ENCODE measurements around the gene TBC1D1. TPM values are rescaled to one million over a fixed set of nuclear protein-coding genes. Genes with fewer than 3 reads are reported as not detected.
A peak's percentile ranks its signal among the peaks of the same experiment; 100 is the strongest.

TBC1D1 gene
- total RNA-seq, 4 donors from 2014 or later = 122 to 258 (median 139) TPM

DNA sequence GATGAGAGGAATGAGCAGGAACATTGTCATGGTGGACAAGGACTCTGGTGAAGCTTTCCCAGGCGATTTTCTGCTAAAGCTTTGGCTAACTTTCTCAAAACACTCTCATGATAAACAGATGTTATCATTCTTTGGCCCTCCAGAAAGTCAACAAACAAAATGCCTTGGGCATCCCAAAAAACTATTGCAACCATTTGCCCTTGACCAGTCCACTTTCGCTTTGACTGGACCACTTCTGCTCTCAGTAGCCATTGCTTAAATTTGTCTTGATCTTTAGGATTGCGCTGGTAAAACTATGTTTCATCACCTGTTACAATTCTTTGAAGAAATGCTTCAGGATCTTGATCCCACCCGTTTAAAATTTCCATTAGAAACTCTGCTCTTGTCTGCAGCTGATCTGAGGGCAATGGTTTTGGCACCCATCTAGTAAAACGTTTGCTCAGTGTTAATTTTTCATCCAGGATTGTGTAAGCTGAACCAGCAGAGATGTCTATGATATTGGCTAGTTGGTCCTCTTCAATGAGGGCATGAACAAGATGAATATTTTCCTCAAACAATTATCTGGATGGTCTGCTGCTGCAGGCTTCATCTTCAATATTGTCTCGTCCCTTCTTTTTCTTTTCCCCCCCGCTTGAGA, 14.8 kb downstream of the TBC1D1 start:
- no peak for DNase-seq
- 80% methylated on average over 7 of the region's 7 CpGs for WGBS, 2 donors (ENCODE audit: low coverage in 1 of 2)
- no peak for TF ChIP-seq POLR2A (IDR thresholded peaks at IDR 0.05)
- no peak for TF ChIP-seq EP300 (IDR thresholded peaks at IDR 0.05; ENCODE audit: low read depth)
- no peak for TF ChIP-seq POLR2AphosphoS5 (IDR thresholded peaks at IDR 0.05)
- TF ChIP-seq, protein P1, sequence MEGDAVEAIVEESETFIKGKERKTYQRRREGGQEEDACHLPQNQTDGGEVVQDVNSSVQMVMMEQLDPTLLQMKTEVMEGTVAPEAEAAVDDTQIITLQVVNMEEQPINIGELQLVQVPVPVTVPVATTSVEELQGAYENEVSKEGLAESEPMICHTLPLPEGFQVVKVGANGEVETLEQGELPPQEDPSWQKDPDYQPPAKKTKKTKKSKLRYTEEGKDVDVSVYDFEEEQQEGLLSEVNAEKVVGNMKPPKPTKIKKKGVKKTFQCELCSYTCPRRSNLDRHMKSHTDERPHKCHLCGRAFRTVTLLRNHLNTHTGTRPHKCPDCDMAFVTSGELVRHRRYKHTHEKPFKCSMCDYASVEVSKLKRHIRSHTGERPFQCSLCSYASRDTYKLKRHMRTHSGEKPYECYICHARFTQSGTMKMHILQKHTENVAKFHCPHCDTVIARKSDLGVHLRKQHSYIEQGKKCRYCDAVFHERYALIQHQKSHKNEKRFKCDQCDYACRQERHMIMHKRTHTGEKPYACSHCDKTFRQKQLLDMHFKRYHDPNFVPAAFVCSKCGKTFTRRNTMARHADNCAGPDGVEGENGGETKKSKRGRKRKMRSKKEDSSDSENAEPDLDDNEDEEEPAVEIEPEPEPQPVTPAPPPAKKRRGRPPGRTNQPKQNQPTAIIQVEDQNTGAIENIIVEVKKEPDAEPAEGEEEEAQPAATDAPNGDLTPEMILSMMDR (IDR thresholded peaks at IDR 0.05) = no peak
- Histone ChIP-seq H3K36me3 (no peaks in the 10 kb centered on the region), H3K9me3 (no peaks in the 10 kb centered on the region), H3K4me1 (peaks cover 0 to 10% (median 6%) of the 10 kb centered on the region in 4 donors), H3K4me3 (no peak overlapping the region), H3K27me3 (no peaks in the 10 kb centered on the region), H3K27ac (no peak overlapping the region)
- in situ Hi-C loops (cut with MboI; ENCODE audit: low pct_ligation_motif_present in 1 of 4, low pct_unique_long_range_greater_than_20kb in 1 of 4, low sequenced_read_pairs in 3 of 4) = no loop called here
- intact Hi-C loops (cut with DNase I; ENCODE audit: low total_unique reads) = no loop called here

DNA sequence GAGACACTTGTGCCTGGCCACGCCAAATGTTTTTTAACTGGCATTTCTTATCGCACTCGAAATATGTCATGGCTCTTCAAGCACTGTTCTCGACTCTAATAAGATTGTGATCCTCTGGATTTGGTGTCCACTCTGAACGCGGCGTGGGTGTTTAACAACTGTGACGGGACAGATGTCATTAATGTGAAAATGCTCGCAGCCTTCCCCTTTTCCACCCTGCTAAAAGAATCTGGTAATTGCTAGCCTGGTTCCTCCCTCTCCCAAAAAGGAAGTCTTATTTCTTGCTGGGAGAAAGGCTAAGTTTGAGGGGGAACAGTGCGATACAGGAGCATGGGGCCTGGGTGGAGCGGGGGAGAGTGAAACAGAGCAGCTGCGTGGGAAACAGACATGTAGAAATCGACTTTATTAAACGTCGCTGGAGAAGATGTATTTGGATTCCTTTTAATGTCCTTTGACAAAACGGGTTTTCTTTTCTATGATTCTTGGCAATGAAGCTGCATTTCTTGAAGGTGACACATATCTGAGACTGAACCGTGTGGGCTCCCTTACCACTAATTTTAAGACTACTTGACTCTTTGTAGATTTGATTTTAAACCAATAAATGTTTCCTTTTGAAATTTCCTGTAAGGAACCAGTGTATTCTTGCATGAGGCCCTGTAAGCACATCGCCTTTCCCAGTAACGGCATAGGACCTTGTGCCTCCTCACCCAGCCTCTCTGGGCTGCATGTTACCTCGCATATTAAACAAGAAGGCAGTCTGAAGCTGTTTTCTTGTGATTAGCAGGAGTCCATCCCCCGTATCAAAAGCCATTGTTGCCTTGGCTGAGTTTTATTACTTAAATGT, 17.8 kb downstream of the TBC1D1 start:
- Histone ChIP-seq H3K27me3 (no peaks in the 10 kb centered on the region), H3K4me1 (peaks cover 0 to 10% (median 5%) of the 10 kb centered on the region in 4 donors), H3K27ac (peak overlapping the region; percentile 44 to 73 (median 61)), H3K36me3 (no peaks in the 10 kb centered on the region), H3K9me3 (no peaks in the 10 kb centered on the region), H3K4me3 (no peak overlapping the region)
- no peak for DNase-seq
- 74 to 75% methylated on average over 16 to 21 of the region's 21 CpGs for WGBS, 2 donors (ENCODE audit: low coverage in 1 of 2)
- TF ChIP-seq EP300 (IDR thresholded peaks at IDR 0.05; ENCODE audit: low read depth) = no peak
- TF ChIP-seq POLR2A (IDR thresholded peaks at IDR 0.05) = no peak
- TF ChIP-seq, protein P1 (IDR thresholded peaks at IDR 0.05) = no peak
- TF ChIP-seq POLR2AphosphoS5 (IDR thresholded peaks at IDR 0.05) = no peak
- intact Hi-C loops (cut with DNase I; ENCODE audit: low total_unique reads) (no loop called here), in situ Hi-C loops (cut with MboI; ENCODE audit: low pct_ligation_motif_present in 1 of 4, low pct_unique_long_range_greater_than_20kb in 1 of 4, low sequenced_read_pairs in 3 of 4) (no loop called here)

DNA sequence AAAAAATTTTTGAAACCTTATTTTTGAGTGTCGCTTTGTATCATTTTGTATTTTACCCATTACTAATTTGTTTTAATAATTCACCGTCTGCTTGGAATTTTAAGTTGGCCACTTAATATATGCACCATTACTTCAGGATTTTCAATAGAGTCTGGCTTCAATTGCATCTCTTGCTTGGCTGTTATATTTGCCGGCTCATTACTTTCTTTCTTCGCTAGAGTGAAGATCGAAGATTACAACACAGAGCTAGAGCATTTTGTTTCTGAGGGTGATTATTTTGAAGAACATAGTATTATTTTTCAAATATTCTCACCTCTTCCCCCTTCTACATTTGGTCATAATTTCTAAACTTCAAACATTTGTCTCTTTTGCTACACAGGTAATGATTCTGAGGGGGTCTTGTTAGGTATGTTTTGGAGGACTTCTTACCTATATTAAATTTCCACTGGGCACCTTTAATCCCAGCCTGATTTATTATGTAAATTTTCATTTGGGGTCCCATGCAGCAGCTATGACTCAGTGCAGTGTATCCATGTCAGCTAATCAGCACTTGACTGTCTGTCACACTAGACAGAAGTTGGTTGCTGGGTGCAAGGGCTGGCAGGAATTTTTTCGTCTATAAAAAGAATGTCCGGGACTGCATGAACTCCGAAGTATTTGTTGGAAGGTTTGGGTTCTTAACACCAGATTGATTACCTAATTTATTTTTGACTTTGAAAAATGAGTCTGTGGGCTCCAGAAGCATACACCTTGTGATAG, 18.6 kb downstream of the TBC1D1 start:
- TF ChIP-seq POLR2A (IDR thresholded peaks at IDR 0.05) (no peak), POLR2AphosphoS5 (IDR thresholded peaks at IDR 0.05) (no peak), EP300 (IDR thresholded peaks at IDR 0.05; ENCODE audit: low read depth) (no peak)
- TF ChIP-seq, protein P1 (IDR thresholded peaks at IDR 0.05) = no peak
- H3K4me3 ChIP-seq = no peak overlapping the region
- no peaks in the 10 kb centered on the region for H3K9me3 ChIP-seq
- no peaks in the 10 kb centered on the region for H3K36me3 ChIP-seq
- H3K27me3 ChIP-seq = no peaks in the 10 kb centered on the region
- peak overlapping the region; percentile 44 to 73 (median 61) for H3K27ac ChIP-seq
- DNase-seq = no peak
- 79 to 89% methylated on average over 7 to 8 of the region's 8 CpGs for WGBS, 2 donors (ENCODE audit: low coverage in 1 of 2)
- in situ Hi-C loops (cut with MboI; ENCODE audit: low pct_ligation_motif_present in 1 of 4, low pct_unique_long_range_greater_than_20kb in 1 of 4, low sequenced_read_pairs in 3 of 4) (no loop called here), intact Hi-C loops (cut with DNase I; ENCODE audit: low total_unique reads) (no loop called here)
- H3K4me1 ChIP-seq = peaks cover 0 to 10% (median 4%) of the 10 kb centered on the region in 4 donors

DNA sequence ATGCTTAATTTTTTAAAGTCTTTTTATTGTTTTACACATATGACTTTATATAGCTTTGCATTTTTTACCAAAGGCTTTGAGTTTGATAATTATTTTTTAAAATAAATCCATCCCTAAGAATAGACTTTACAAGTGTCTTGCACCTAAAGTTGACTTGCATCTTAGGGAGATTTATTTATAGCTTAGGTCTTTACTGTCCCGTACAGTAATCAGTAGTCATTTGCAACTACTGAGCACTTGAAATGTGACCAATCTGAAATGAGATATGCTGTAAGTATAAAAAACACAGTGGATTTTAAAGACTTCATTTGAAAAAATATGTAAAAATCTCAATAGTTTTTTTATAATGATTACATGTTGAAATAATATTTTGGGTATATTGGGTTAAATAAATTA, 19.2 kb downstream of the TBC1D1 start:
- Histone ChIP-seq H3K4me3 (no peak overlapping the region), H3K4me1 (peaks cover 0 to 10% (median 4%) of the 10 kb centered on the region in 4 donors), H3K27me3 (no peaks in the 10 kb centered on the region), H3K27ac (no peak overlapping the region), H3K9me3 (no peaks in the 10 kb centered on the region), H3K36me3 (no peaks in the 10 kb centered on the region)
- no peak for DNase-seq
- intact Hi-C loops (cut with DNase I; ENCODE audit: low total_unique reads) (no loop called here), in situ Hi-C loops (cut with MboI; ENCODE audit: low pct_ligation_motif_present in 1 of 4, low pct_unique_long_range_greater_than_20kb in 1 of 4, low sequenced_read_pairs in 3 of 4) (no loop called here)
- WGBS, 2 donors (ENCODE audit: low coverage in 1 of 2) = 26 to 80% methylated on average over 1 of the region's 1 CpG
- TF ChIP-seq POLR2A (IDR thresholded peaks at IDR 0.05) (no peak), EP300 (IDR thresholded peaks at IDR 0.05; ENCODE audit: low read depth) (no peak), POLR2AphosphoS5 (IDR thresholded peaks at IDR 0.05) (no peak)
- TF ChIP-seq, protein P1 (IDR thresholded peaks at IDR 0.05) = no peak

Measured in transverse colon (tissue), 4 donors.